Liver (tissue), 9 donors: ENCODE measurements around the gene DDX54. TPM values are rescaled to one million over a fixed set of nuclear protein-coding genes. Genes with fewer than 3 reads are reported as not detected.

Experiments
- DNase-seq: peaks from one replicate; pipeline ENCODE4 v3.0.0-alpha.2; 2017; ENCODE audit warnings: low spot score
- H3K27ac ChIP-seq, 2 donors: one replicate each; pipeline ENCODE4 v1.7.0; 2013; ENCODE audit warnings: inconsistent platforms in 2 of 2, low read length in 2 of 2, control low read depth in 1 of 2, low read depth in 1 of 2, mild to moderate bottlenecking in 1 of 2
- H3K27me3 ChIP-seq, 4 donors: one replicate each; pipeline versions ENCODE4 v1.6.1 to v1.7.0; 2013; ENCODE audit warnings: low read length in 3 of 4, inconsistent platforms in 1 of 4, mild to moderate bottlenecking in 1 of 4, moderate library complexity in 1 of 4; ENCODE audit not compliant: control insufficient read depth in 4 of 4, insufficient read depth in 4 of 4
- H3K36me3 ChIP-seq, 4 donors: one replicate each; pipeline versions ENCODE4 v1.6.1 to v1.7.0; 2013; ENCODE audit warnings: low read length in 3 of 4, mild to moderate bottlenecking in 3 of 4, low read depth in 1 of 4, moderate library complexity in 1 of 4; ENCODE audit not compliant: control insufficient read depth in 4 of 4, insufficient read depth in 3 of 4
- H3K4me1 ChIP-seq, 4 donors: one replicate each; pipeline versions ENCODE4 v1.6.1 to v1.7.0; 2013; ENCODE audit warnings: low read length in 3 of 4, mild to moderate bottlenecking in 3 of 4, moderate library complexity in 1 of 4; ENCODE audit not compliant: control insufficient read depth in 4 of 4, insufficient read depth in 4 of 4
- H3K4me3 ChIP-seq, 3 donors: one replicate each; pipeline versions ENCODE4 v1.6.1 to v1.7.0; 2013; ENCODE audit warnings: low read length in 3 of 3, control low read depth in 1 of 3, low read depth in 1 of 3, mild to moderate bottlenecking in 1 of 3
- H3K9ac ChIP-seq, 2 donors: one replicate each; pipeline ENCODE4 v1.7.0; 2013; ENCODE audit warnings: low read length in 2 of 2, mild to moderate bottlenecking in 2 of 2, moderate library complexity in 2 of 2, control low read depth in 1 of 2, low read depth in 1 of 2
- H3K9me3 ChIP-seq, 4 donors: one replicate each; pipeline versions ENCODE4 v1.6.1 to v1.7.0; 2013; ENCODE audit warnings: low read length in 3 of 4; ENCODE audit not compliant: control insufficient read depth in 4 of 4
- EGR1 ChIP-seq, 2 donors: IDR thresholded peaks; 2 replicates each; pipeline ENCODE4 v1.6.1; 2016 to 2018; ENCODE audit warnings: antibody characterized with exemption in 2 of 2, low read depth in 2 of 2
- FOXA1 ChIP-seq: IDR thresholded peaks from 2 replicates; pipeline ENCODE4 v1.6.1; 2016; ENCODE audit warnings: antibody characterized with exemption
- FOXA2 ChIP-seq: IDR thresholded peaks from 2 replicates; pipeline ENCODE4 v1.6.1; 2016; ENCODE audit warnings: antibody characterized with exemption
- GABPA ChIP-seq, 2 donors: IDR thresholded peaks in 1 of 2; conservative IDR thresholded peaks in 1 of 2; 2 replicates each; pipeline ENCODE4 v1.6.1; 2016; ENCODE audit warnings: antibody characterized with exemption in 2 of 2, mild to moderate bottlenecking in 1 of 2, moderate library complexity in 1 of 2
- HNF4A ChIP-seq, 2 donors: conservative IDR thresholded peaks; 2 replicates each; pipeline ENCODE4 v1.6.1; 2016; ENCODE audit warnings: antibody characterized with exemption in 2 of 2, mild to moderate bottlenecking in 2 of 2
- HNF4G ChIP-seq: IDR thresholded peaks from 2 replicates; pipeline ENCODE4 v1.6.1; 2016; ENCODE audit warnings: antibody characterized with exemption
- JUND ChIP-seq, 2 donors: IDR thresholded peaks; 2 replicates each; pipeline ENCODE4 v1.6.1; 2016; ENCODE audit warnings: antibody characterized with exemption in 2 of 2
- NR2F2 ChIP-seq: IDR thresholded peaks from 2 replicates; pipeline ENCODE4 v1.6.1; 2016; ENCODE audit warnings: antibody characterized with exemption
- RAD21 ChIP-seq, 2 donors: IDR thresholded peaks; 2 replicates each; pipeline ENCODE4 v1.6.1; 2016; ENCODE audit warnings: antibody characterized with exemption in 2 of 2, mild to moderate bottlenecking in 2 of 2
- RXRA ChIP-seq, 2 donors: IDR thresholded peaks; 2 replicates each; pipeline ENCODE4 v1.6.1; 2017 to 2018; ENCODE audit warnings: antibody characterized with exemption in 2 of 2, mild to moderate bottlenecking in 1 of 2
- SP1 ChIP-seq: IDR thresholded peaks from 2 replicates; pipeline ENCODE4 v1.6.1; 2018; ENCODE audit warnings: antibody characterized with exemption, mild to moderate bottlenecking
- TAF1 ChIP-seq: conservative IDR thresholded peaks from 2 replicates; pipeline ENCODE4 v1.6.1; 2016; ENCODE audit warnings: antibody characterized with exemption, mild to moderate bottlenecking
- YY1 ChIP-seq: IDR thresholded peaks from 2 replicates; pipeline ENCODE4 v1.6.1; 2016; ENCODE audit warnings: antibody characterized with exemption, mild to moderate bottlenecking
- WGBS: extraction: QIAGEN DNeasy Blood & Tissue Kit; methylation state at CpG from one replicate; pipeline ENCODE4 v1.1.7; 2013; 5-methylcytosine and 5-hydroxymethylcytosine counted together
- polyA plus RNA-seq, 2 donors: library from polyadenylated mRNA; stranded (reverse) in 1 of 2; unstranded in 1 of 2; fragments of 200-250 nt in 1 of 2; fragments of >200 nt in 1 of 2; fragmentation: Nextera tagmentation in 1 of 2; extraction: Ambion mirVana in 1 of 2; gene quantifications; one replicate each; pipeline versions ENCODE4 v1.2.1 to v1.2.3, GENCODE V29; 2013 to 2015
- total RNA-seq, 2 donors: library from RNA; depleted of rRNA; stranded (reverse); fragments of >200 nt; gene quantifications; one replicate each; pipeline ENCODE4 v1.2.3, GENCODE V29; 2014
- TF ChIP-seq, protein P1 (sequence below): fragments of 150-350 bp; IDR thresholded peaks from 2 replicates; pipeline ENCODE4 v1.5.1; 2017; ENCODE audit warnings: improper control_type of control experiment, low read depth, low read length; ENCODE audit not compliant: missing input control
- TF ChIP-seq, protein P2 (sequence below): IDR thresholded peaks from 2 replicates; pipeline ENCODE4 v1.6.1; 2016; ENCODE audit warnings: antibody characterized with exemption
- TF ChIP-seq, protein P3 (sequence below): IDR thresholded peaks from 2 replicates; pipeline ENCODE4 v1.6.1; 2016; ENCODE audit warnings: antibody characterized with exemption
- TF ChIP-seq, protein P4 (sequence below): IDR thresholded peaks from 2 replicates; pipeline ENCODE4 v1.6.1; 2016; ENCODE audit warnings: antibody characterized with exemption
- TF ChIP-seq, protein P5 (sequence below): IDR thresholded peaks from 2 replicates; pipeline ENCODE4 v1.6.1; 2016; ENCODE audit warnings: antibody characterized with exemption, mild to moderate bottlenecking
- donor health status: healthy.
- donor health status: healthy.
- donor health status: healthy.
- donor health status: healthy.
- donor health status: healthy.

DDX54 gene
- total and polyA plus RNA-seq, 4 donors = 20.2 to 28.4 (median 21.6) TPM

DNA sequence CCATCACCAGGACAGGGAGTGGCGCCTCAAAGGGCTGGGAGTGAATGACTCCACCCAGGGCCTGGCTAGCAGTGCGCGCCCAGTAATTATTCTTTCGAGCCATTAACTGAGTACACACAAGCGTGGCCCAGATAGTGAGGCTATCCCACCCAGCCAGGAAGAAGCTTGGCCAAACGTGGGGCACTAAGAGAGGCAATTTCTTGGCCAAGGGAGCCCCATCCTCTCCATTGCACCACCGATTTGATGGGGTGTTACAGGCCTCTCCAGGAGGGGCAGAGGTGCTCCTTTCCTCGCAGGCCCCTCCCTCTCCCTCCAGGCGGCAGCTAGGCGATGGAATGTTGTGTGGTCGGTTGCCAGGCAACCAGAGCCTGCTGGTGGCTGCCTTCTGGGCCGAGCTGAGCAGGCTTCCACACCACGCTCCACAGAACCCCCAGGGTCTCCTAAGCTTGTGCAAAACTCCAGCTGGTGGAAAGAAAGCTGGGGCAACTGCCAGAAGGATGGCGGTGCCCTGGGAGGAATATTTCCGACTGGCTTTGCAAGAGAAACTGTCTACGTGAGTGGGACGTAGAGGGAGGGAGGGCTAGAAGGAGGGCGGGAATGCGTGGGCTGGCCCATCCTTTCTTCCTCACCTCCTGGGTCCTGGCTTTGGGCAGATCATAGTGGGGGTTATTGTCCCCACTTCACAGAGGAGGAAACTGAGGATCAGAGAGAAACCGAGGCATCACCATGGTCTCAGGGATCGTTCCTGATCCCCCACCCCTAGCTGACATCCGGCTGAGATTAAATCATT is 35.7 kb downstream of the DDX54 start, which contains the start of gene CFAP73:
Gene CFAP73, plus strand, starts transcription at position 364 of the 790 bp plus-strand sequence. Its CDS starts 134 bp downstream, at position 498.
- Histone ChIP-seq H3K27me3 (peaks cover 0 to 3% (median 0%) of the 10 kb centered on the region in 4 donors), H3K36me3 (no peaks in the 10 kb centered on the region), H3K4me3 (no peak within 1 kb of the TSS), H3K9ac (no peak within 1 kb of the TSS), H3K4me1 (peaks cover 5 to 16% (median 9%) of the 10 kb centered on the region in 4 donors), H3K9me3 (no peaks in the 10 kb centered on the region), H3K27ac (no peak within 1 kb of the TSS)
- TF ChIP-seq NR2F2 (no peak), GABPA (IDR thresholded peaks at IDR 0.05 in 1 of 2, conservative IDR thresholded peaks at IDR 0.05 in 1 of 2) (no peak), FOXA1 (no peak), YY1 (no peak), SP1 (no peak), HNF4A (conservative IDR thresholded peaks at IDR 0.05) (no peak), HNF4G (no peak), RXRA (IDR thresholded peaks at IDR 0.05) (no peak), FOXA2 (no peak), EGR1 (IDR thresholded peaks at IDR 0.05; ENCODE audit: low read depth in 2 of 2) (no peak), RAD21 (IDR thresholded peaks at IDR 0.05) (no peak), TAF1 (no peak), JUND (IDR thresholded peaks at IDR 0.05) (no peak)
- TF ChIP-seq, protein P1, sequence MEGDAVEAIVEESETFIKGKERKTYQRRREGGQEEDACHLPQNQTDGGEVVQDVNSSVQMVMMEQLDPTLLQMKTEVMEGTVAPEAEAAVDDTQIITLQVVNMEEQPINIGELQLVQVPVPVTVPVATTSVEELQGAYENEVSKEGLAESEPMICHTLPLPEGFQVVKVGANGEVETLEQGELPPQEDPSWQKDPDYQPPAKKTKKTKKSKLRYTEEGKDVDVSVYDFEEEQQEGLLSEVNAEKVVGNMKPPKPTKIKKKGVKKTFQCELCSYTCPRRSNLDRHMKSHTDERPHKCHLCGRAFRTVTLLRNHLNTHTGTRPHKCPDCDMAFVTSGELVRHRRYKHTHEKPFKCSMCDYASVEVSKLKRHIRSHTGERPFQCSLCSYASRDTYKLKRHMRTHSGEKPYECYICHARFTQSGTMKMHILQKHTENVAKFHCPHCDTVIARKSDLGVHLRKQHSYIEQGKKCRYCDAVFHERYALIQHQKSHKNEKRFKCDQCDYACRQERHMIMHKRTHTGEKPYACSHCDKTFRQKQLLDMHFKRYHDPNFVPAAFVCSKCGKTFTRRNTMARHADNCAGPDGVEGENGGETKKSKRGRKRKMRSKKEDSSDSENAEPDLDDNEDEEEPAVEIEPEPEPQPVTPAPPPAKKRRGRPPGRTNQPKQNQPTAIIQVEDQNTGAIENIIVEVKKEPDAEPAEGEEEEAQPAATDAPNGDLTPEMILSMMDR = no peak
- TF ChIP-seq, protein P2, sequence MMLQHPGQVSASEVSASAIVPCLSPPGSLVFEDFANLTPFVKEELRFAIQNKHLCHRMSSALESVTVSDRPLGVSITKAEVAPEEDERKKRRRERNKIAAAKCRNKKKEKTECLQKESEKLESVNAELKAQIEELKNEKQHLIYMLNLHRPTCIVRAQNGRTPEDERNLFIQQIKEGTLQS = no peak
- TF ChIP-seq, protein P3, sequence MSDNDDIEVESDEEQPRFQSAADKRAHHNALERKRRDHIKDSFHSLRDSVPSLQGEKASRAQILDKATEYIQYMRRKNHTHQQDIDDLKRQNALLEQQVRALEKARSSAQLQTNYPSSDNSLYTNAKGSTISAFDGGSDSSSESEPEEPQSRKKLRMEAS = no peak
- TF ChIP-seq, protein P4, sequence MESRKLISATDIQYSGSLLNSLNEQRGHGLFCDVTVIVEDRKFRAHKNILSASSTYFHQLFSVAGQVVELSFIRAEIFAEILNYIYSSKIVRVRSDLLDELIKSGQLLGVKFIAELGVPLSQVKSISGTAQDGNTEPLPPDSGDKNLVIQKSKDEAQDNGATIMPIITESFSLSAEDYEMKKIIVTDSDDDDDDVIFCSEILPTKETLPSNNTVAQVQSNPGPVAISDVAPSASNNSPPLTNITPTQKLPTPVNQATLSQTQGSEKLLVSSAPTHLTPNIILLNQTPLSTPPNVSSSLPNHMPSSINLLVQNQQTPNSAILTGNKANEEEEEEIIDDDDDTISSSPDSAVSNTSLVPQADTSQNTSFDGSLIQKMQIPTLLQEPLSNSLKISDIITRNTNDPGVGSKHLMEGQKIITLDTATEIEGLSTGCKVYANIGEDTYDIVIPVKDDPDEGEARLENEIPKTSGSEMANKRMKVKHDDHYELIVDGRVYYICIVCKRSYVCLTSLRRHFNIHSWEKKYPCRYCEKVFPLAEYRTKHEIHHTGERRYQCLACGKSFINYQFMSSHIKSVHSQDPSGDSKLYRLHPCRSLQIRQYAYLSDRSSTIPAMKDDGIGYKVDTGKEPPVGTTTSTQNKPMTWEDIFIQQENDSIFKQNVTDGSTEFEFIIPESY = no peak
- TF ChIP-seq, protein P5, sequence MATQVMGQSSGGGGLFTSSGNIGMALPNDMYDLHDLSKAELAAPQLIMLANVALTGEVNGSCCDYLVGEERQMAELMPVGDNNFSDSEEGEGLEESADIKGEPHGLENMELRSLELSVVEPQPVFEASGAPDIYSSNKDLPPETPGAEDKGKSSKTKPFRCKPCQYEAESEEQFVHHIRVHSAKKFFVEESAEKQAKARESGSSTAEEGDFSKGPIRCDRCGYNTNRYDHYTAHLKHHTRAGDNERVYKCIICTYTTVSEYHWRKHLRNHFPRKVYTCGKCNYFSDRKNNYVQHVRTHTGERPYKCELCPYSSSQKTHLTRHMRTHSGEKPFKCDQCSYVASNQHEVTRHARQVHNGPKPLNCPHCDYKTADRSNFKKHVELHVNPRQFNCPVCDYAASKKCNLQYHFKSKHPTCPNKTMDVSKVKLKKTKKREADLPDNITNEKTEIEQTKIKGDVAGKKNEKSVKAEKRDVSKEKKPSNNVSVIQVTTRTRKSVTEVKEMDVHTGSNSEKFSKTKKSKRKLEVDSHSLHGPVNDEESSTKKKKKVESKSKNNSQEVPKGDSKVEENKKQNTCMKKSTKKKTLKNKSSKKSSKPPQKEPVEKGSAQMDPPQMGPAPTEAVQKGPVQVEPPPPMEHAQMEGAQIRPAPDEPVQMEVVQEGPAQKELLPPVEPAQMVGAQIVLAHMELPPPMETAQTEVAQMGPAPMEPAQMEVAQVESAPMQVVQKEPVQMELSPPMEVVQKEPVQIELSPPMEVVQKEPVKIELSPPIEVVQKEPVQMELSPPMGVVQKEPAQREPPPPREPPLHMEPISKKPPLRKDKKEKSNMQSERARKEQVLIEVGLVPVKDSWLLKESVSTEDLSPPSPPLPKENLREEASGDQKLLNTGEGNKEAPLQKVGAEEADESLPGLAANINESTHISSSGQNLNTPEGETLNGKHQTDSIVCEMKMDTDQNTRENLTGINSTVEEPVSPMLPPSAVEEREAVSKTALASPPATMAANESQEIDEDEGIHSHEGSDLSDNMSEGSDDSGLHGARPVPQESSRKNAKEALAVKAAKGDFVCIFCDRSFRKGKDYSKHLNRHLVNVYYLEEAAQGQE = no peak
- DNase-seq = no peak
- WGBS = 40% methylated on average over 22 of the region's 22 CpGs
